HTR-8/SVneo (cell line): Measurements from ENCODE around the gene ZC2HC1B.
A peak's percentile ranks its signal among the peaks of the same experiment; 100 is the strongest.
"Not testable (repeated sequence)": the region's sequence is repeated elsewhere in the genome, so short reads cannot be mapped to it uniquely, and the experiment has no call there.

Source experiments
- DNase-seq: peaks from one replicate; pipeline ENCODE4 v3.0.0; 2011; ENCODE audit warnings: low spot score, mixed read lengths; ENCODE audit not compliant: insufficient read length
- FAIRE-seq: peaks from 2 replicates; lab custom pipeline; 2011; peaks lifted over from hg19 to GRCh38; lab: Jason Lieb, UNC

ZC2HC1B gene

GRCh38 chr6:143864234-143864633 lies at the start of gene ZC2HC1B:
ZC2HC1B (plus strand) TSS chr6:143864474; CDS start chr6:143864540, 66 bp downstream.
- no peak for FAIRE-seq

DNA sequence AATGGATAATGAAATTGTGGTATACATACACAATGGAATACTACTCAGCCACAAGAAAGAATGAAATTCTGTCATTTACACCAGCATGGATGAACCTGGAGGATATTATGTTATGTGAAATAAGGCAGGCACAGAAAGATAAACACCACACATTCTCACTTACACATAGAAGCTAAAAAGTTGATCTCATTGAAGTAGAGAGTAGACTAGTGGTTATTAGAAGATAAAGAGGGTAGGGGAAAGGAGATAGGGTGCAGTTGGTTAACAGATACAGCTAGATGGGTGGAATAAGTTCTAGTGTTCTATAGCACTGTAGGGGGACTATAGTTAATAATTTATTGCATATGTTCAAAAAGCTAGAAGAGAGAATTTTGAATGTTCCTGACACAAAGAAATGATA lies 46.7 kb upstream of the ZC2HC1B start:
- FAIRE-seq (no peak), DNase-seq (no peak)

More at GRCh38 chr6:143864234-143864633, at the start of gene ZC2HC1B:
- DNase-seq = no peak

- DNase-seq (no peak), FAIRE-seq (no peak)
Observed at GRCh38 chr6:143821359-143821758, 42.9 kb upstream of the ZC2HC1B start.

DNA sequence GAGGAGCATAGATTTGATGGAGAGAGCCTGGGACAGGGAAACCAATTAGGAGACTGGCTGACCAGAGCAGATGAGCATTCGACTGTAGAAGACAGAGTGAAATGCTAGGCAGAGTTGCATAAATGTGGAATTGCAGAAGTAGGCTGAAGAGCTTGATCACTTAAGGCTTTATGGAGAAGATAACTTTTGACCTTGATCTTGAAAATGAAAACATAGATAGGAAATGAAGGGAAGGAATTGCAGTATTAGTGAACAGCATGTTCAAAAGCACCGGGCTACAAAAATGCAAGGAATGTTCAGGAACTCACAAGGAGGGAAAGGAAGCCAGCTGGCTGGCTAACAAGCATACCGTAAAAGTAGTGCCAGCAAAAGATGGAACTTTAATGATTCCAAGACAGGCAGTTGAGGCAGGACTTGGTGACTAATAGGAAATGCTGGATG lies 41.7 kb upstream of the ZC2HC1B start:
- FAIRE-seq = no peak
- DNase-seq = no peak

DNA sequence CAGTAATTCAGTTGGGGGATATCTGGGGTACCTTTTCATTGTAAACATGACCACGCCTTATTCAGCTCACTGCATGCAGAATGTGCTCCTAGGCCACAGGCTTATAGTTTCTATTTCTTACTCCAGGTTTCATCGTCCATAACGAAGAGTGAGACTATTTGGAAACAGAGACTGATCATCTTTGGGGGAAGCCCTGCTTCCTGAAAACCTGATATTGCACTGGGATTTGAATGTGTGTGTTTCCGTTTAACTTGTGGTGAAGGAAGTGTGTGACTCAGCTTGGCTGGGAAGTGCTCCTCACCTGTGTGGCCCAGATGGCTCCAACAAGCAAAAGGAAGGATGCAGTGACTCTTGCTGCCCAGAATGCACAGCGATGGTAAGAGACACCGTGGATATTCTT lies 40.7 kb upstream of the ZC2HC1B start:
- FAIRE-seq (no peak), DNase-seq (no peak)

DNA sequence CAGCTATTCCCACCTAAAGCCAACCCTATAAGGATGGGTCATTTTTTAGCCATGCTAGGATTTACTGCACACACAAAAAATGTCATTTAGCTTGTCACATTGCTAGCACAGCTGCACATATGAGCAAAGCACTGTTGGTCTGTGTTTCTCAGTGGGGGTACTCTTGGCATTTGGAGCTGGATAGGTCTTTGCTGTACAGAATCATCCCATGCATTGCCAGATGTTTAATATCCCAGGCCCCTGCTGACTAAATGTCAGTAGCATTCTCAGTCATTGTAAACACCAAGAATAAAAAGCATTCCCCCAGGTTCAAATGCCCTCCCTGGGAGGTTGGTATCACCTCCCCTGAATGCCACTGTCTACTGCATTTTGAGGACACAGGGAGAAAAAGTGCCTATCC lies 35.7 kb upstream of the ZC2HC1B start:
- FAIRE-seq = no peak
- DNase-seq = no peak

DNA sequence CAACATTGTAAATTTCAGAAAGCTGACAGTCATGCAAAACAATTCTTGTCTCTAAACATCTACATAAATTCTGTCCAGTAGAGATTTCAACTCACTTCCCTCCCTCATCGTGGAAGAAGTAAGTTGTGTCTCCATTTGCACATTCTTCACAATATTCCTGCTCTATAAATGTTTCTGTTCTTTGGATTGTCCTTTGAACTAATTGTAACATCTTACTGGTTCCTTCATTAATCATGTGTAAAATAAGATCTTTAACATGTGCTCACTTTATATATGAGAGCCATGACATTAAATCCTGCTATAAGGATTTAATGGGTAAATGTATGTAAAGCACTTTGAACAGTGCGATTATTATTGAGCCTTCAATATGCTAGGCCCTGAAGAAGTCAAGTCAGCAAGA lies 28.1 kb upstream of the ZC2HC1B start:
- FAIRE-seq (no peak), DNase-seq (no peak)

DNA sequence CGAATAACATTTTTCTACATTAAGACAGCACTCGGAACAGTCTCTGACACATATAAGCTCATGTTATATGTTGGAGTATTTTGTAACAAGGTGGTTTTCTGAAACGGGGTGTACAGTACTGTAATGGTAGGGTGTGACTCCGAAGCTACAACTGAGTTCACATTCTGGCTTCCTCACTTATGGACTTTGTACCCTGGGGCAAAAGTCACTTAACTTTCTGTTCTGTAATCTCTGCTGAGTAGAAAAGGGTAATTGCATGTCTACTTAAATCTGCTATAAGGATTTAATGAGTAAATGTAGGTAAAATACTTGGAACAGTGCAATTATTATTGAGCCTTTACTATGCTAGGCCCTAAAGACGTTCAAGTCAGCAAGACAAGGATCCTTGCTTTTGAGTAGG lies 25.9 kb upstream of the ZC2HC1B start:
- no peak for FAIRE-seq
- DNase-seq = no peak

DNA sequence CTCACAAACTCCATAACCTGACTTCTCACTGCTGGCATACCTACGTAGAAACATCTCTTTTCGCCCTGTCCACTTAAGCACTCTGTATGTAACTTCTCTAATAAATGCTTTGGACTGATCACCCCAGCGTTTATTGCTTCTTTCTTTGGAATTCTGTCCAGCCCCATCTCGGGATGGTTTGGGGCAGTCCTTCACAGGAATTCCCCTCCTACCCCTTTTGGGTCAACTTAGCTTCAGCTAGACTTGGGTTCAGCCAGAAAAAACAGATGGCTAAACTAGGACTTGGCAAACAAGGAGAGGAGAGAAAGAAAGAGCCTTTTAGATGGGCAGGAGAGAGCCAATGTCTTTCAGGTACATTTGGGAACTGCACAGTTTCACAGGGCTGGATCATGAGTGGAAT lies 25.1 kb upstream of the ZC2HC1B start:
- FAIRE-seq = no peak

GRCh38 chr6:143840595-143841265 lies 23.5 kb upstream of the ZC2HC1B start:
- FAIRE-seq = no peak
- DNase-seq = no peak

More for the DNA sequence above, 25.1 kb upstream of the ZC2HC1B start:
- no peak for DNase-seq

- DNase-seq (no peak), FAIRE-seq (no peak)
Observed at GRCh38 chr6:143842461-143842901, 21.8 kb upstream of the ZC2HC1B start.

- DNase-seq (peak; percentile 96), FAIRE-seq (peak; percentile 88)
Observed at GRCh38 chr6:143842902-143843676, 21.2 kb upstream of the ZC2HC1B start, which contains the start of gene LTV1. LTV1 (plus strand) TSS chr6:143843338; CDS start chr6:143843478, 140 bp downstream.

DNA sequence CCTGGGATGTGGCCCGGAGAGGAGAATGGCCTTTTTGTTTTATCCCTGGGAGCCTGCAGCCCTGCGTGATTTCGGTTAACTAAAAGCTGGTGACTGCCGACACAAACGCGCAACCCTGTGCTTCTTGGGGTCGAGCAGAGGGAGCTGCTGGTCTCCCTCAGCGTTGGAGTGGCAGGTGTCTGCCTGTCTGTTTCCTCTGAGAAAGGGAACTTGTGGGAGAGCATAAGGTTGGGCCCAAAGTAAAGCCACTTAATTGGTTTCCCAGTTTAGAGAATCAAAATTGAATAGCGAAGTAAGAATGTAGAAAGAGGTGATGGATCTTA lies 20.6 kb upstream of the ZC2HC1B start:
- no peak for DNase-seq

GRCh38 chr6:143844006-143844405 lies 20.3 kb upstream of the ZC2HC1B start:
- FAIRE-seq (no peak), DNase-seq (no peak)

More for the DNA sequence above, 20.6 kb upstream of the ZC2HC1B start:
- FAIRE-seq = no peak

- FAIRE-seq (no peak), DNase-seq (no peak)
Observed at GRCh38 chr6:143845033-143845432, 19.2 kb upstream of the ZC2HC1B start.

- DNase-seq, FAIRE-seq: not testable (repeated sequence)
Observed at GRCh38 chr6:143851706-143852105, 12.6 kb upstream of the ZC2HC1B start.

- not testable (repeated sequence) for DNase-seq, FAIRE-seq
Observed at GRCh38 chr6:143855057-143855456, 9.2 kb upstream of the ZC2HC1B start.

- not testable (repeated sequence) for FAIRE-seq, DNase-seq
Observed at GRCh38 chr6:143856762-143857161, 7.5 kb upstream of the ZC2HC1B start.

DNA sequence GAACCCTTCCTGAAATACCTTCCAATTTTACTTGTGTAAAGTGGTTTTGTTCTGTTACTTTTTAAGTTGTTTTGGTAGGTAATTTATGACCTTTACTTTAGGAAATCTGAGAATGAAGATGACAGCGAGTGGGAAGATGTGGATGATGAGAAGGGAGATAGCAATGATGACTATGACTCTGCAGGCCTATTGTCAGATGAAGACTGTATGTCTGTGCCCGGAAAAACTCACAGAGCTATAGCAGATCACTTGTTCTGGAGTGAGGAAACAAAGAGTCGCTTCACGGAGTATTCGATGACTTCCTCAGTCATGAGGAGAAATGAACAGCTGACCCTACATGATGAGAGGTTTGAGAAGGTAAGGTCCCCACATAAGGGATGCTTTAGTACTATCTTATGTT lies 6.6 kb upstream of the ZC2HC1B start:
- no peak for FAIRE-seq
- DNase-seq = no peak

- DNase-seq = no peak
- no peak for FAIRE-seq
Observed at GRCh38 chr6:143859891-143860660, 4.2 kb upstream of the ZC2HC1B start.

- no peak for DNase-seq
- FAIRE-seq = no peak
Observed at GRCh38 chr6:143863771-143864170, 503 bp upstream of the ZC2HC1B start.
